Endothelial cell of hepatic sinusoid (primary cell): ENCODE data around the gene KCNQ1.

ENCODE experiments used
- in situ Hi-C: cut with HindIII; loops from 2 replicates; pipeline ENCODE4 v1.10.0; 2017; ENCODE audit warnings: low sequenced_read_pairs

The KCNQ1 gene

GRCh38 chr11:2809854-2810253, 365.0 kb downstream of the KCNQ1 start:
- in situ Hi-C loops = no loop called here

- in situ Hi-C loops = no loop called here
Measured at GRCh38 chr11:2810411-2811205, 365.8 kb downstream of the KCNQ1 start.

- in situ Hi-C loops = no loop called here
Measured at GRCh38 chr11:2811206-2812091, 366.6 kb downstream of the KCNQ1 start.

- in situ Hi-C loops = no loop called here
Measured at GRCh38 chr11:2812371-2812991, 367.7 kb downstream of the KCNQ1 start.

GRCh38 chr11:2813141-2813908, 368.5 kb downstream of the KCNQ1 start:
- in situ Hi-C loops = no loop called here

GRCh38 chr11:2813968-2814367, 369.2 kb downstream of the KCNQ1 start:
- in situ Hi-C loops = no loop called here

- in situ Hi-C loops = no loop called here
Measured at GRCh38 chr11:2814751-2815150, 369.9 kb downstream of the KCNQ1 start.

GRCh38 chr11:2815762-2816496, 371.1 kb downstream of the KCNQ1 start:
- in situ Hi-C loops = no loop called here

GRCh38 chr11:2816523-2816922, 371.7 kb downstream of the KCNQ1 start:
- in situ Hi-C loops = no loop called here

GRCh38 chr11:2816941-2817421, 372.2 kb downstream of the KCNQ1 start:
- in situ Hi-C loops = no loop called here

GRCh38 chr11:2817431-2817830, 372.6 kb downstream of the KCNQ1 start:
- in situ Hi-C loops = no loop called here

- in situ Hi-C loops = no loop called here
Measured at GRCh38 chr11:2818021-2818420, 373.2 kb downstream of the KCNQ1 start.

GRCh38 chr11:2818503-2818902, 373.7 kb downstream of the KCNQ1 start:
- in situ Hi-C loops = no loop called here

GRCh38 chr11:2819316-2819715, 374.5 kb downstream of the KCNQ1 start:
- in situ Hi-C loops = no loop called here

GRCh38 chr11:2820976-2821375, 376.2 kb downstream of the KCNQ1 start:
- in situ Hi-C loops = no loop called here

- in situ Hi-C loops = no loop called here
Measured at GRCh38 chr11:2821891-2822290, 377.1 kb downstream of the KCNQ1 start.

- in situ Hi-C loops = no loop called here
Measured at GRCh38 chr11:2824851-2825250, 380.0 kb downstream of the KCNQ1 start.

GRCh38 chr11:2825261-2825888, 380.6 kb downstream of the KCNQ1 start:
- in situ Hi-C loops = no loop called here

GRCh38 chr11:2825889-2826678, 381.3 kb downstream of the KCNQ1 start:
- in situ Hi-C loops = no loop called here
